OCI-LY7 (cell line): ENCODE measurements around the gene PSMD13.

Experiments
- CTCF ChIP-seq: fragments of 200-600 bp; sonication (generic); conservative IDR thresholded peaks from 2 replicates; pipeline ENCODE4 v1.5.1; 2014; ENCODE audit warnings: mild to moderate bottlenecking, antibody characterized with exemption, low read length, moderate library complexity, mixed read lengths
- EZH2phosphoT487 ChIP-seq: fragments of 200-600 bp; sonication (generic); IDR thresholded peaks from 2 replicates; pipeline ENCODE4 v1.6.1; 2018; ENCODE audit warnings: low read depth, borderline replicate concordance, mild to moderate bottlenecking, mixed run types, antibody characterized with exemption, low read length, moderate library complexity, mixed read lengths

DNA sequence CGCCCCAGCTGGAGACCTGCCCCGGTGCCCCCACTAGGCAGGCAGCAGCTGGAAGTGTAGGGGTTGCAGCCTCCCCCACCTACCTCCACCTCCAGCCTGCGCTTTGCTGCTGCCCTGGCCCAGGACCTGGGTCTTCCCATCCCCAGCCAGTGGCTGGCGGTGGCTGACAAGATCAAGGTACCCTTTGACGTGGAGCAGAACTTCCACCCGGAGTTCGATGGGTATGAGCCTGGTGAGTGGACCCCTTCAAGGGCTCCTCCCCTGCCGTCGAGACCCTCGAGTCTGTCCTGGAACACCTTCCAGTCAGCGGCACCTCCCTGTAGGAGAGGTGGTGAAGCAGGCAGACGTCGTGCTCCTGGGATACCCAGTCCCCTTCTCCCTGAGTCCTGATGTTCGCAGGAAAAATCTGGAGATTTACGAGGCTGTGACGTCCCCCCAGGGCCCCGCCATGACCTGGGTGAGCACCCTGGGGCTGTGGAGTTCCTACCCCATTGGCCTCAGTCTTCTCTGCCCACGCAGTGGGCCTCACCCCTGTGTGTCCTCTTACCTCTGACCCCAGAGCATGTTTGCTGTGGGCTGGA is 56.6 kb downstream of the PSMD13 start:
- no peak for TF ChIP-seq CTCF
- TF ChIP-seq EZH2phosphoT487: no peak
